Caco-2 (cell line): ENCODE measurements around the gene IGF2. TPM values are rescaled to one million over a fixed set of nuclear protein-coding genes. Genes with fewer than 3 reads are reported as not detected.

ENCODE experiments used
- BruUV-seq: library from RNA; stranded (reverse); fragments of 400-500 nt; replicated peaks from 2 replicates; lab custom pipeline; 2021; lab: Mats Ljungman, UMichigan
- CTCF ChIA-PET: fragments of 300-600 bp; sonication (Branson Sonifier 250); formaldehyde crosslinking; loops from one replicate; lab custom pipeline; 2022; ENCODE audit warnings: antibody characterized with exemption; lab: Charles Lee
- POLR2A ChIA-PET: fragments of 300-600 bp; sonication (Branson Sonifier 250); formaldehyde crosslinking; loops from one replicate; lab custom pipeline; 2022; ENCODE audit warnings: antibody characterized with exemption; lab: Charles Lee
- DNase-seq, 2 experiments: peaks; one replicate each; pipeline versions ENCODE4 v3.0.0 to v3.0.0-alpha.2; 2020 to 2022
- H3K27me3 ChIP-seq: replicated peaks from 2 replicates; pipeline ENCODE4 v1.6.0; 2011; ENCODE audit warnings: low read length; ENCODE audit not compliant: control insufficient read depth, insufficient read depth
- H3K36me3 ChIP-seq: 2 replicates; pipeline ENCODE4 v1.5.1; 2011; ENCODE audit warnings: low read length; ENCODE audit not compliant: control insufficient read depth, insufficient read depth
- H3K4me1 ChIP-seq: fragments of 250-450 bp; sonication (Bioruptor Pico); 2 replicates; pipeline ENCODE4 v1.5.1; 2020; ENCODE audit warnings: mild to moderate bottlenecking
- H3K4me3 ChIP-seq: 2 replicates; pipeline ENCODE4 v1.5.1; 2011; ENCODE audit warnings: low read depth, mild to moderate bottlenecking, control low read depth, low read length
- H3K9me3 ChIP-seq: fragments of 250-450 bp; sonication (Bioruptor Pico); 2 replicates; pipeline ENCODE4 v1.5.1; 2020; ENCODE audit warnings: mild to moderate bottlenecking, moderate library complexity
- H3K27ac Mint-ChIP-seq: one replicate; pipeline ENCODE4 v1.8.0; 2022; ENCODE audit warnings: mixed read lengths; ENCODE audit not compliant: unreplicated experiment
- H3K27me3 Mint-ChIP-seq: one replicate; pipeline ENCODE4 v1.8.0; 2022; ENCODE audit warnings: mixed read lengths; ENCODE audit not compliant: insufficient read depth, unreplicated experiment
- H3K36me3 Mint-ChIP-seq: one replicate; pipeline ENCODE4 v1.8.0; 2022; ENCODE audit warnings: mild to moderate bottlenecking, mixed read lengths; ENCODE audit not compliant: insufficient read depth, unreplicated experiment
- H3K4me1 Mint-ChIP-seq: one replicate; pipeline ENCODE4 v1.8.0; 2022; ENCODE audit warnings: low read depth, mixed read lengths; ENCODE audit not compliant: unreplicated experiment
- H3K4me3 Mint-ChIP-seq: one replicate; pipeline ENCODE4 v1.8.0; 2022; ENCODE audit warnings: mild to moderate bottlenecking, moderate library complexity, mixed read lengths; ENCODE audit not compliant: unreplicated experiment
- H3K9me3 Mint-ChIP-seq: one replicate; pipeline ENCODE4 v1.8.0; 2022; ENCODE audit warnings: mixed read lengths; ENCODE audit not compliant: unreplicated experiment
- intact Hi-C: fragments of 100-400 bp; cut with micrococcal nuclease; formaldehyde crosslinking; loops from one replicate; pipeline ENCODE4 v1.10.0; 2022; ENCODE audit not compliant: unreplicated experiment
- total RNA-seq: library from RNA; stranded (reverse); gene quantifications from 2 replicates; pipeline ENCODE4 v1.2.3, GENCODE V29; 2022
- TF ChIP-seq, protein P1 (sequence below), 2 experiments: fragments of 200-600 bp in 1 of 2; IDR thresholded peaks; 1 replicate in 1 of 2; 2 replicates in 1 of 2; pipeline versions ENCODE4 v1.5.1 to v1.8.0; 2011 to 2022; ENCODE audit warnings: antibody characterized with exemption in 1 of 2, control low read depth in 1 of 2, inconsistent platforms in 1 of 2, low read depth in 1 of 2, low read length in 1 of 2, mild to moderate bottlenecking in 1 of 2, moderate library complexity in 1 of 2; ENCODE audit not compliant: insufficient read depth in 1 of 2, severe bottlenecking in 1 of 2, unreplicated experiment in 1 of 2

Gene IGF2
- total RNA-seq, 1 experiment from 2014 or later = 1,397 TPM

- no peaks in the 10 kb centered on the region for H3K36me3 Mint-ChIP-seq
- H3K4me1 Mint-ChIP-seq = no peaks in the 10 kb centered on the region
- TF ChIP-seq, protein P1, sequence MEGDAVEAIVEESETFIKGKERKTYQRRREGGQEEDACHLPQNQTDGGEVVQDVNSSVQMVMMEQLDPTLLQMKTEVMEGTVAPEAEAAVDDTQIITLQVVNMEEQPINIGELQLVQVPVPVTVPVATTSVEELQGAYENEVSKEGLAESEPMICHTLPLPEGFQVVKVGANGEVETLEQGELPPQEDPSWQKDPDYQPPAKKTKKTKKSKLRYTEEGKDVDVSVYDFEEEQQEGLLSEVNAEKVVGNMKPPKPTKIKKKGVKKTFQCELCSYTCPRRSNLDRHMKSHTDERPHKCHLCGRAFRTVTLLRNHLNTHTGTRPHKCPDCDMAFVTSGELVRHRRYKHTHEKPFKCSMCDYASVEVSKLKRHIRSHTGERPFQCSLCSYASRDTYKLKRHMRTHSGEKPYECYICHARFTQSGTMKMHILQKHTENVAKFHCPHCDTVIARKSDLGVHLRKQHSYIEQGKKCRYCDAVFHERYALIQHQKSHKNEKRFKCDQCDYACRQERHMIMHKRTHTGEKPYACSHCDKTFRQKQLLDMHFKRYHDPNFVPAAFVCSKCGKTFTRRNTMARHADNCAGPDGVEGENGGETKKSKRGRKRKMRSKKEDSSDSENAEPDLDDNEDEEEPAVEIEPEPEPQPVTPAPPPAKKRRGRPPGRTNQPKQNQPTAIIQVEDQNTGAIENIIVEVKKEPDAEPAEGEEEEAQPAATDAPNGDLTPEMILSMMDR (IDR thresholded peaks at IDR 0.05; ENCODE audit: insufficient read depth in 1 of 2, low read depth in 1 of 2, low read length in 1 of 2, severe bottlenecking in 1 of 2, unreplicated experiment in 1 of 2) = no peak
- no peaks in the 10 kb centered on the region for H3K27me3 Mint-ChIP-seq
- no peaks in the 10 kb centered on the region for H3K27me3 ChIP-seq
- DNase-seq = no peak
- no peaks in the 10 kb centered on the region for H3K9me3 Mint-ChIP-seq
- H3K27ac Mint-ChIP-seq = no peak overlapping the region
- ChIA-PET POLR2A (no interaction called here), CTCF (interaction anchor here (0.9 to 2.5 kb wide), 2 partner anchors 13 to 22 kb away, joined by 4 to 10 read pairs; no protein-coding TSS in a partner anchor)
- H3K4me3 ChIP-seq = no peak overlapping the region
- intact Hi-C loops = no loop called here
- no peak overlapping the region for H3K4me3 Mint-ChIP-seq
- H3K9me3 ChIP-seq = no peaks in the 10 kb centered on the region
- BruUV-seq = no TSS peak
- peaks cover 6% of the 10 kb centered on the region; the same call in 1 of the 2 replicates for H3K4me1 ChIP-seq
- H3K36me3 ChIP-seq = no peaks in the 10 kb centered on the region
Measured at GRCh38 chr11:2172676-2173075, 33.5 kb upstream of the IGF2 start.

DNA sequence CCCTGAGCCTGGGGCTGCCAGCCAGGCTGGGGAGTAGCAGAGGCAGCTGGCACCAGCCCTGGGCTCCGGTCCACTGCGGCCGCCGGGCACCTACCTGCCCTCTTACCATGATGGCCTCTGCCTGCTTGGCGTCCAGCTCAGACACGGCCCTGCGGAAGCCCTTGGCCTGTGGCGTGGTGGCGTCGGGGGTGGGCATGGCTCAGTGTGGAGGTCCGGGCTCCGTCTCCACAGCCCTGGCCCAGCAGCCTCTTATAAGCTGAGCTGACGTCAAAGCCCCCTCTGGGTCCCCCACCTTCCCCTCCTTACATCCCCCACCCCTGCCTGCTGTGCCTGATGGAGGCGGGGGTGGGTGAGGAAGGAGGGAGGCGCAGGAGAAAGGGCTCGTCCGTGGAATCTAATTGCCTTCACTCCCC, 32.4 kb upstream of the IGF2 start, which contains the start of gene TH:
Gene TH, minus strand, starts transcription at position 225 of the 413 bp plus-strand sequence. Its CDS starts 29 bp downstream, at position 196.
- H3K36me3 Mint-ChIP-seq = no peaks in the 10 kb centered on the region
- BruUV-seq = no TSS peak
- H3K27me3 Mint-ChIP-seq = no peaks in the 10 kb centered on the region
- H3K4me1 Mint-ChIP-seq = no peaks in the 10 kb centered on the region
- POLR2A ChIA-PET = no interaction called here
- Histone ChIP-seq H3K9me3 (no peaks in the 10 kb centered on the region), H3K27me3 (no peaks in the 10 kb centered on the region), H3K4me3 (no peak within 1 kb of the TSS), H3K4me1 (peaks cover 6% of the 10 kb centered on the region; the same call in 1 of the 2 replicates), H3K36me3 (no peaks in the 10 kb centered on the region)
- H3K9me3 Mint-ChIP-seq = no peaks in the 10 kb centered on the region
- CTCF ChIA-PET = interaction anchor here (0.5 to 11.5 kb wide), 4 partner anchors 15 to 331 kb away, joined by 3 to 168 read pairs (median 7); no protein-coding TSS in a partner anchor
- TF ChIP-seq, protein P1 (IDR thresholded peaks at IDR 0.05; ENCODE audit: insufficient read depth in 1 of 2, low read depth in 1 of 2, low read length in 1 of 2, severe bottlenecking in 1 of 2, unreplicated experiment in 1 of 2) = no peak
- H3K27ac Mint-ChIP-seq = no peak within 1 kb of the TSS
- no peak for DNase-seq
- no peak within 1 kb of the TSS for H3K4me3 Mint-ChIP-seq
- intact Hi-C loops = no loop called here

DNA sequence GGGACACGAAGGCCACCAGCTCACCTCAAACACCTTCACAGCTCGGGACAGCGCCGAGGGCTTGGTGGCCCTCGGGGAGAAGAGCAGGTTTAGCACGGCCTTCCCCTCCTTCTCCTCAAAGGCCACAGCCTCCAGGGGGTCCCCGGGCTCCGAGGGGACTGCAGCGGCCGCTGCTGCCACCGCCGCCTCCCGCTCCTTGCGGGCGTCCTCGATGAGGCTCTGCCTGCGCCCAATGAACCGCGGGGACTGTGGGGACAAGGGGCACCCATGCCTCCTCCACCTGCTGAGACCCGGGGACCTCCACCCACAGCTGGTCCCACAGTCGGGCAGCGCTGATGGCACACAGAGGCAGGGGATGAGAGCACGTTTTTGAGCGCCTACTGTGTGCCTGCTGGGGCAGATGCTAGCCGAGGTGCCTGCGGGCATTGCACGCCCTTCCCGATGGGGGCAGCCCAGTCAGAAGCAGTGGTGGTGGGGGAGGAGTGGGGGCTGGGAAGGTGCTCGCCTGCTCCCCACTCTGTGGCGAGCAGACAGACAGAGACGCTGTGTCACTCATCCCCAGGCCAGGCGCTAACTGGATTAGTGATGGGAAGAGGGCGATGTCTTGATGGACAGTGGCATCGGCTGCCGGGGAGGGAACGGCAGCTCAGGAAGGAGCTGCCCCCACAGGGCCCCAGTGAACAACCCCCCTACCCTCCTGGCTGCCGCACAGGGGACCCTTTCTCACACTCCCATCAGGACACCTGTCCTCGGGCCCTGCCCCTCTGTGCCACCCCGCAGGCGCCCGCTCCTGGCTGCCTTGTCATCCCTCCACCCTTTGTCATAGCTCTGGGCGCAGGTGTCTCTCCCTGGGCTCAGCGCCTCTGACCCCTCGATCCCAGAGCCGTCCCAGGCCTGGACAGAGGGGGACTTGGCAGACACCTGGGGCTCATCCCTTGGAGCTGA, 30.7 kb upstream of the IGF2 start:
- POLR2A ChIA-PET = no interaction called here
- CTCF ChIA-PET = interaction anchor here (0.6 to 11.5 kb wide), 5 partner anchors 9 to 370 kb away, joined by 3 to 168 read pairs (median 6); no protein-coding TSS in a partner anchor

More for the DNA sequence above, 30.7 kb upstream of the IGF2 start:
- no peaks in the 10 kb centered on the region for H3K4me1 Mint-ChIP-seq
- Histone ChIP-seq H3K4me1 (peaks cover 10% of the 10 kb centered on the region), H3K4me3 (no peak overlapping the region), H3K27me3 (no peaks in the 10 kb centered on the region), H3K9me3 (no peaks in the 10 kb centered on the region), H3K36me3 (no peaks in the 10 kb centered on the region)
- TF ChIP-seq, protein P1 (IDR thresholded peaks at IDR 0.05; ENCODE audit: insufficient read depth in 1 of 2, low read depth in 1 of 2, low read length in 1 of 2, severe bottlenecking in 1 of 2, unreplicated experiment in 1 of 2) = no peak
- no peaks in the 10 kb centered on the region for H3K9me3 Mint-ChIP-seq
- no TSS peak for BruUV-seq
- H3K27me3 Mint-ChIP-seq = no peaks in the 10 kb centered on the region
- no peaks in the 10 kb centered on the region for H3K36me3 Mint-ChIP-seq
- intact Hi-C loops = no loop called here
- no peak overlapping the region for H3K27ac Mint-ChIP-seq
- no peak overlapping the region for H3K4me3 Mint-ChIP-seq
- DNase-seq = no peak
